Lung (tissue), 12 donors: ENCODE results near the gene HLA-DRB1. TPM values are rescaled to one million over a fixed set of nuclear protein-coding genes. Genes with fewer than 3 reads are reported as not detected.
"Not testable (repeated sequence)": the region's sequence is repeated elsewhere in the genome, so short reads cannot be mapped to it uniquely, and the experiment has no call there.

ENCODE experiments used
- ATAC-seq: fragments of 200-7000 bp; cut with Tn5 transposase; one replicate; pipeline ENCODE4 v1.9.1; 2020; ENCODE audit warnings: moderate number of reproducible peaks; ENCODE audit not compliant: insufficient read depth, low FRiP score
- DNase-seq, 3 donors: peaks; one replicate each; pipeline ENCODE4 v3.0.0-alpha.2; 2013 to 2017
- H3K27ac ChIP-seq, 2 donors: one replicate each; pipeline ENCODE4 v1.5.1; 2013; ENCODE audit warnings: mild to moderate bottlenecking in 2 of 2, moderate library complexity in 2 of 2, control low read depth in 1 of 2, inconsistent platforms in 1 of 2, low read depth in 1 of 2, low read length in 1 of 2
- H3K27me3 ChIP-seq, 3 donors: one replicate each; pipeline ENCODE4 v1.5.1; 2013; ENCODE audit warnings: low read length in 2 of 3; ENCODE audit not compliant: control insufficient read depth in 3 of 3, insufficient read depth in 3 of 3
- H3K36me3 ChIP-seq, 4 donors: one replicate each; pipeline ENCODE4 v1.5.1; 2013; ENCODE audit warnings: low read length in 4 of 4, mild to moderate bottlenecking in 1 of 4, moderate library complexity in 1 of 4; ENCODE audit not compliant: control insufficient read depth in 4 of 4, insufficient read depth in 4 of 4
- H3K4me1 ChIP-seq, 5 donors: one replicate each; pipeline ENCODE4 v1.5.1; 2013; ENCODE audit warnings: low read length in 5 of 5, mild to moderate bottlenecking in 2 of 5, moderate library complexity in 1 of 5; ENCODE audit not compliant: control insufficient read depth in 5 of 5, insufficient read depth in 5 of 5
- H3K4me3 ChIP-seq: one replicate; pipeline ENCODE4 v1.5.1; 2013; ENCODE audit warnings: mild to moderate bottlenecking, control low read depth, moderate library complexity
- H3K9ac ChIP-seq, 2 donors: one replicate each; pipeline ENCODE4 v1.5.1; 2013; ENCODE audit warnings: low read length in 2 of 2, control low read depth in 1 of 2; ENCODE audit not compliant: insufficient read depth in 1 of 2
- H3K9me3 ChIP-seq, 4 donors: one replicate each; pipeline ENCODE4 v1.5.1; 2013; ENCODE audit warnings: low read length in 3 of 4, mild to moderate bottlenecking in 1 of 4, moderate library complexity in 1 of 4; ENCODE audit not compliant: control insufficient read depth in 4 of 4, insufficient read depth in 3 of 4
- WGBS, 2 donors: extraction: QIAGEN DNeasy Blood & Tissue Kit; methylation state at CpG; one replicate each; pipeline ENCODE4 v1.1.7; 2013; 5-methylcytosine and 5-hydroxymethylcytosine counted together
- polyA plus RNA-seq, 2 donors: library from polyadenylated mRNA; stranded (reverse); fragments of 200-250 nt; gene quantifications; one replicate each; pipeline ENCODE4 v1.2.1, GENCODE V29; 2013
- total RNA-seq, 2 donors: library from RNA; depleted of rRNA in 1 of 2; stranded (reverse); fragments of >200 nt in 1 of 2; gene quantifications; one replicate each; pipeline ENCODE4 v1.2.1, GENCODE V29; 2014 to 2021
- TF ChIP-seq, protein P1 (sequence below): IDR thresholded peaks from 2 replicates; pipeline ENCODE4 v1.5.1; 2012; ENCODE audit warnings: mild to moderate bottlenecking; ENCODE audit errors: control extremely low read depth, extremely low read depth
- donor health status: control.
- donor health status: control.
- donor health status: Bipolar disorder and iron deficiency.
- donor health status: healthy.
- donor health status: DM: yes; HTN: yes; CAD: no.

Gene HLA-DRB1
- total and polyA plus RNA-seq, 4 donors = 87.1 to 479 (median 416) TPM

GRCh38 chr6:32603888-32604287 lies 14.2 kb upstream of the HLA-DRB1 start:
- WGBS, 2 donors = 8 to 9% methylated on average over 3 of the region's 3 CpGs

GRCh38 chr6:32603222-32603621 lies 13.6 kb upstream of the HLA-DRB1 start:
- Histone ChIP-seq H3K4me1 (no peaks in the 10 kb centered on the region), H3K9ac (no peak overlapping the region), H3K36me3 (no peaks in the 10 kb centered on the region), H3K27me3 (peaks cover 0 to 2% (median 0%) of the 10 kb centered on the region in 3 donors), H3K4me3 (no peak overlapping the region), H3K9me3 (no peaks in the 10 kb centered on the region), H3K27ac (no peak overlapping the region)
- DNase-seq (no peak), ATAC-seq (no peak)
- WGBS, 2 donors = 63 to 90% methylated on average over 3 to 5 of the region's 5 CpGs
- TF ChIP-seq, protein P1, sequence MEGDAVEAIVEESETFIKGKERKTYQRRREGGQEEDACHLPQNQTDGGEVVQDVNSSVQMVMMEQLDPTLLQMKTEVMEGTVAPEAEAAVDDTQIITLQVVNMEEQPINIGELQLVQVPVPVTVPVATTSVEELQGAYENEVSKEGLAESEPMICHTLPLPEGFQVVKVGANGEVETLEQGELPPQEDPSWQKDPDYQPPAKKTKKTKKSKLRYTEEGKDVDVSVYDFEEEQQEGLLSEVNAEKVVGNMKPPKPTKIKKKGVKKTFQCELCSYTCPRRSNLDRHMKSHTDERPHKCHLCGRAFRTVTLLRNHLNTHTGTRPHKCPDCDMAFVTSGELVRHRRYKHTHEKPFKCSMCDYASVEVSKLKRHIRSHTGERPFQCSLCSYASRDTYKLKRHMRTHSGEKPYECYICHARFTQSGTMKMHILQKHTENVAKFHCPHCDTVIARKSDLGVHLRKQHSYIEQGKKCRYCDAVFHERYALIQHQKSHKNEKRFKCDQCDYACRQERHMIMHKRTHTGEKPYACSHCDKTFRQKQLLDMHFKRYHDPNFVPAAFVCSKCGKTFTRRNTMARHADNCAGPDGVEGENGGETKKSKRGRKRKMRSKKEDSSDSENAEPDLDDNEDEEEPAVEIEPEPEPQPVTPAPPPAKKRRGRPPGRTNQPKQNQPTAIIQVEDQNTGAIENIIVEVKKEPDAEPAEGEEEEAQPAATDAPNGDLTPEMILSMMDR = no peak

More at GRCh38 chr6:32603888-32604287, 14.2 kb upstream of the HLA-DRB1 start:
- no peaks in the 10 kb centered on the region for H3K4me1 ChIP-seq
- DNase-seq (no peak), ATAC-seq (no peak)
- no peak overlapping the region for H3K4me3 ChIP-seq
- peak overlapping the region in 1 of 2 donors; percentile 84 for H3K27ac ChIP-seq
- H3K36me3 ChIP-seq = no peaks in the 10 kb centered on the region
- TF ChIP-seq, protein P1 = no peak
- peaks cover 0 to 2% (median 0%) of the 10 kb centered on the region in 3 donors for H3K27me3 ChIP-seq
- H3K9me3 ChIP-seq = no peaks in the 10 kb centered on the region
- H3K9ac ChIP-seq = no peak overlapping the region

DNA sequence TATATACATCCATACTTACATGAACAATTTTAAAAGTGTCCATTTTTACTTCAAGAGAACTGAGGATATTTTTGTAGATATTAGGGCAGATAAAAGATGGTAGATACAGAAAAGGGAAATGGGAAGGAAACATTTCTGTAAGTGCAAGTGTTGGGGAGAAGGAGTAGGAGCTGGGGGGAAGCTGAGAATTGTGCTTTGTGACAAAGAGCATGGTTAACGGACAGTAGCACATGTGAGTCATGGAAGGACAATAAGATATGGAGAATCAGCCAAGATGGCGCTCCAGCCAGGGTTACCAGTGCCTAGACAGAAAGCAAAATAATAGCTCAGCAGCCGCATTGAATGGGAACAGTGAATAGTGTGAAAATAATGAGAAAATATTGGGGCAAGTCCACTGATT lies 12.7 kb upstream of the HLA-DRB1 start:
- H3K4me3 ChIP-seq = no peak overlapping the region
- DNase-seq = no peak
- no peaks in the 10 kb centered on the region for H3K9me3 ChIP-seq
- no peak for ATAC-seq
- H3K4me1 ChIP-seq = no peaks in the 10 kb centered on the region
- no peak overlapping the region for H3K9ac ChIP-seq
- H3K27me3 ChIP-seq = peaks cover 0 to 2% (median 0%) of the 10 kb centered on the region in 3 donors
- H3K27ac ChIP-seq = no peak overlapping the region
- WGBS, 2 donors = 64 to 70% methylated on average over 3 of the region's 3 CpGs
- no peaks in the 10 kb centered on the region for H3K36me3 ChIP-seq
- TF ChIP-seq, protein P1 = no peak

DNA sequence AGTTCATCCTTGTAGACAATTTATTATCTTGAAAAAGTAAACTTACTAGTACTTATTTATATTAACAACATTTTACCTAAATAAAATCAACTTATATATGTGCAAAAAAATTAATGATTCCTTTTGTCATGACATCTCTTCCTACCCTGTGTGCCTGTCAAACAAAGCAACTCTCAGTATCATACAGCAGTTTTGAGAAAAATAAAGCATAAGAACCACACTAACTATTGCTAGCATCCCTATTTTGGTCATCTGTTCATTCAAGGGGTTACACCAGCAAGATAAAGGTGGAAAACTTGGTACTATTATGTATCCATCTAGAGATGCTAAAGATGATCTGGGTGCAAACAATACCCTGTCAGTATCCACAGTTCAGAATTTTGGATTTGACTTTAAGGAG lies 7.4 kb upstream of the HLA-DRB1 start:
- DNase-seq (no peak), ATAC-seq (no peak)
- H3K36me3 ChIP-seq = no peaks in the 10 kb centered on the region
- TF ChIP-seq, protein P1 = no peak
- no peaks in the 10 kb centered on the region for H3K4me1 ChIP-seq
- no peak overlapping the region for H3K4me3 ChIP-seq
- no peak overlapping the region for H3K9ac ChIP-seq
- H3K27me3 ChIP-seq = peaks cover 0 to 3% (median 0%) of the 10 kb centered on the region in 3 donors
- no peaks in the 10 kb centered on the region for H3K9me3 ChIP-seq
- H3K27ac ChIP-seq = no peak overlapping the region

GRCh38 chr6:32590713-32591112 lies 1.1 kb upstream of the HLA-DRB1 start:
- 99% methylated on average over 10 of the region's 10 CpGs; no CpG with 5 or more reads in 1 of the 2 donors for WGBS, 2 donors
- not testable (repeated sequence) for H3K4me3 ChIP-seq, ATAC-seq

More at GRCh38 chr6:32590713-32591112, 1.1 kb upstream of the HLA-DRB1 start:
- H3K27ac ChIP-seq, H3K27me3 ChIP-seq, H3K9me3 ChIP-seq, H3K4me1 ChIP-seq, DNase-seq, H3K36me3 ChIP-seq, H3K9ac ChIP-seq: not testable (repeated sequence)
